ENCODE measurements around the gene PGBD5.

The PGBD5 gene

DNA sequence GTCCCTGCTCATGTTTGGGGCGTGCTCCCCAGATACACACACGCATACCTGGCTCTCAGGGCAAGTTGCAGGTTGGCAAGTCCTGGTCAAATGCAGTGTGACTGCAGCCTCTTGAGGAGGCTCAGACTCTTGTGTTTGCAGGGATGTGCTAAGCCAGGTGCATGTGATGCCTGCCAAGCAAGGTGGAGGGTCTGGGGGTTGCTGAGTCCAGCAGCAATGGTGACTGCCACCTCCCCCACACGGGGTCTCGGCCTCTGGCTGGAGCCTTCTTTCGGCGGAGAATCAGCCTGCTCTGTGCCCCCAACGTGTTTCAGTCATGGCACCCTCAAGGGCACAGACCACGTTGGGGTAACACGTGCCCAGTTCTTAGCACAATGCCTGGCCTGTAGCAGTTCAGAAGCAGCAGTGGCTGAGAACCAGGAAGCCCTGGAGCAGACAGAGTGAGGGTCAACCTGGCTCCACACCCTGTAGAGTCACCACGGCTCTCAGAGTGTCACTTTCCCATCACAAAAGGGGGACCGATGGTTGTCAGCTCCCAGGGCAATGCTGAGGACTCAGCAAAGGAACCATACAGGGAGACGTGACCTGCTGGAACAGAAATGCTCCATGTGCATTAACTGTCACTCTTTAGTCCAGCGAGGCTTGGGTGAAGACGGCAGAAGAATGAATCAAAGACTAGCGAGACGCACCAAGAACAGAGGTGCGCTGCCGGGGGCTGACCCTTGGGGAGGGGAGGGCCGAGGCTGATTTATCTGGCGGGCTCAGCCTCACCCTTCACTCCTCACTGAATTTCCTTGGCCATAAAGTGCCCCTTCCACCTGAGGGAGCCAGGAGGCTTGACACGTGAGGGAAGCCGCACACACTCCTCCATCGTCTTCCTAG is 109.0 kb downstream of the PGBD5 start:
- no peak overlapping the region for H3K23ac ChIP-seq (ENCODE audit: low read length in 2 of 2)
- no peak overlapping the region for H3K4me3 ChIP-seq (ENCODE audit: insufficient read depth in 1 of 2, low read depth in 1 of 2, low read length in 2 of 2)
- no peak overlapping the region for H3K4me2 ChIP-seq (ENCODE audit: low read length, poor library complexity, severe bottlenecking)
- H3K36me3 ChIP-seq (ENCODE audit: control insufficient read depth in 1 of 2, insufficient read depth in 2 of 2, low read depth in 1 of 2, low read length in 2 of 2): no peaks in the 10 kb centered on the region
- no peaks in the 10 kb centered on the region for H3K79me1 ChIP-seq (replicated peaks; ENCODE audit: low read length, poor library complexity, severe bottlenecking)
- no peak overlapping the region for H2BK120ac ChIP-seq (ENCODE audit: low read depth, low read length)
- no peak overlapping the region for H3K4ac ChIP-seq (ENCODE audit: low read depth in 1 of 2, low read length in 2 of 2)
- H3K18ac ChIP-seq (ENCODE audit: low read depth in 1 of 2, low read length in 2 of 2): no peak overlapping the region
- H3K9ac ChIP-seq (ENCODE audit: low read length): no peak overlapping the region
- no peak overlapping the region for H2BK15ac ChIP-seq (ENCODE audit: low read depth, poor library complexity, severe bottlenecking)
- H3K14ac ChIP-seq (ENCODE audit: low read length in 2 of 2): no peak overlapping the region
- H2BK12ac ChIP-seq (ENCODE audit: low read length in 2 of 2): no peak overlapping the region
- DNase-seq: no peak
- H2AFZ ChIP-seq (ENCODE audit: low read depth, low read length): no peak overlapping the region
- H4K91ac ChIP-seq (ENCODE audit: low read length): no peak overlapping the region
- 84% methylated on average over 23 of the region's 23 CpGs for WGBS
- no peaks in the 10 kb centered on the region for H3K9me3 ChIP-seq (ENCODE audit: control insufficient read depth, low read length)
- H3K27ac ChIP-seq (ENCODE audit: low read length, poor library complexity, severe bottlenecking): no peak overlapping the region
- no peak overlapping the region for H2BK5ac ChIP-seq (ENCODE audit: low read depth, low read length, poor library complexity, severe bottlenecking)
- peaks cover 9 to 44% of the 10 kb centered on the region in 2 experiments for H3K27me3 ChIP-seq (ENCODE audit: control insufficient read depth in 1 of 2, insufficient read depth in 1 of 2, low read length in 2 of 2)
- H4K8ac ChIP-seq (ENCODE audit: low read length): no peak overlapping the region
- no peaks in the 10 kb centered on the region for H3K4me1 ChIP-seq (ENCODE audit: control insufficient read depth, insufficient read depth, low read depth, low read length)
- no peak overlapping the region for H2AK5ac ChIP-seq (ENCODE audit: low read length, severe bottlenecking)

DNA sequence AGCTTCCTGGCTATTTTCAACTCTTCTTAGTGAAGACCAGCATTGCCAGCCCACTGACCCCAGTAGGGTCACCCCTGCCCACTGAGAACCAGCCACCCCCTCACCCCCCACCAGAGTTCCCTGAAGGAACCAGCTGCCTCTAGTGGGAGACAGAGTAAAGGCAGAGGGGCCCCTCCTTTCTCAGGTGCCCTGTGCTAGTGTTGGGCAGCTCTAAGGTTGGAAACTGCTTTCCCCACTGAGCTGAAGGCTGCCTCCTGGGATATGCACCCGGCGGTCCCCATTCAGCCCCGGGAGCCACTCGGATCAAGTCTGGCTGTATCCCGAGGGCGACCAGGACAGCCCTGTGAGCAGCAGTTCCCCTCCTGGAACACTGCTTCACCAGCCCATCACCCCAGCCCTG is 111.0 kb downstream of the PGBD5 start:
- Histone ChIP-seq H3K9me3 (ENCODE audit: control insufficient read depth, low read length) (no peaks in the 10 kb centered on the region), H3K27ac (ENCODE audit: low read length, poor library complexity, severe bottlenecking) (no peak overlapping the region), H2BK15ac (ENCODE audit: low read depth, poor library complexity, severe bottlenecking) (no peak overlapping the region), H3K9ac (ENCODE audit: low read length) (no peak overlapping the region), H4K8ac (ENCODE audit: low read length) (no peak overlapping the region), H3K4me2 (ENCODE audit: low read length, poor library complexity, severe bottlenecking) (no peak overlapping the region), H4K91ac (ENCODE audit: low read length) (no peak overlapping the region), H2BK5ac (ENCODE audit: low read depth, low read length, poor library complexity, severe bottlenecking) (no peak overlapping the region), H2AK5ac (ENCODE audit: low read length, severe bottlenecking) (no peak overlapping the region), H3K79me1 (replicated peaks; ENCODE audit: low read length, poor library complexity, severe bottlenecking) (no peaks in the 10 kb centered on the region), H3K4me1 (ENCODE audit: control insufficient read depth, insufficient read depth, low read depth, low read length) (no peaks in the 10 kb centered on the region), H2AFZ (ENCODE audit: low read depth, low read length) (no peak overlapping the region), H3K18ac (ENCODE audit: low read depth in 1 of 2, low read length in 2 of 2) (no peak overlapping the region), H2BK12ac (ENCODE audit: low read length in 2 of 2) (no peak overlapping the region), H2BK120ac (ENCODE audit: low read depth, low read length) (no peak overlapping the region), H3K27me3 (ENCODE audit: control insufficient read depth in 1 of 2, insufficient read depth in 1 of 2, low read length in 2 of 2) (peaks cover 9 to 44% of the 10 kb centered on the region in 2 experiments), H3K14ac (ENCODE audit: low read length in 2 of 2) (no peak overlapping the region), H3K23ac (ENCODE audit: low read length in 2 of 2) (no peak overlapping the region), H3K4ac (ENCODE audit: low read depth in 1 of 2, low read length in 2 of 2) (no peak overlapping the region), H3K4me3 (ENCODE audit: insufficient read depth in 1 of 2, low read depth in 1 of 2, low read length in 2 of 2) (no peak overlapping the region), H3K36me3 (ENCODE audit: control insufficient read depth in 1 of 2, insufficient read depth in 2 of 2, low read depth in 1 of 2, low read length in 2 of 2) (no peaks in the 10 kb centered on the region)
- WGBS: 81% methylated on average over 6 of the region's 6 CpGs
- DNase-seq: no peak

DNA sequence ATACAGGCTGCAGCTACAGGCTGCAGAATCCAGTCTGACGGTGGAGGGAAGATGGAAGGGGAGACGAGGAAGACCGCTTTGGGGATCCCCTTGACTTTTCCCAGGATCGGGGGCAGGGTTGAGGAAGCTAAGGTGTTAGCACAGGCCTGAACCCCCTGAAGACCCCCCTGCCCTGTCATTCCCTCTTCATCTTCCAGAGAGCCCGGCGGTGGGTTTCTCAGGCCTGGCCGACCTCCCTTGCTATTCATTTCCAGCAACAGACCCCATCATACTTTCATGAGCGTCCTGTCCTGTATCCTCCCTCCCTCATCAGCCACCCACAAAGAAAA is 112.0 kb downstream of the PGBD5 start:
- Histone ChIP-seq H3K4ac (ENCODE audit: low read depth in 1 of 2, low read length in 2 of 2) (no peak overlapping the region), H2BK5ac (ENCODE audit: low read depth, low read length, poor library complexity, severe bottlenecking) (no peak overlapping the region), H3K4me2 (ENCODE audit: low read length, poor library complexity, severe bottlenecking) (no peak overlapping the region), H3K79me1 (replicated peaks; ENCODE audit: low read length, poor library complexity, severe bottlenecking) (no peaks in the 10 kb centered on the region), H2BK12ac (ENCODE audit: low read length in 2 of 2) (no peak overlapping the region), H2BK120ac (ENCODE audit: low read depth, low read length) (no peak overlapping the region), H4K91ac (ENCODE audit: low read length) (no peak overlapping the region), H3K4me1 (ENCODE audit: control insufficient read depth, insufficient read depth, low read depth, low read length) (no peaks in the 10 kb centered on the region), H3K23ac (ENCODE audit: low read length in 2 of 2) (no peak overlapping the region), H3K14ac (ENCODE audit: low read length in 2 of 2) (no peak overlapping the region), H3K27ac (ENCODE audit: low read length, poor library complexity, severe bottlenecking) (no peak overlapping the region), H3K36me3 (ENCODE audit: control insufficient read depth in 1 of 2, insufficient read depth in 2 of 2, low read depth in 1 of 2, low read length in 2 of 2) (no peaks in the 10 kb centered on the region), H3K9me3 (ENCODE audit: control insufficient read depth, low read length) (no peaks in the 10 kb centered on the region), H2BK15ac (ENCODE audit: low read depth, poor library complexity, severe bottlenecking) (no peak overlapping the region), H2AK5ac (ENCODE audit: low read length, severe bottlenecking) (no peak overlapping the region), H3K4me3 (ENCODE audit: insufficient read depth in 1 of 2, low read depth in 1 of 2, low read length in 2 of 2) (no peak overlapping the region), H3K18ac (ENCODE audit: low read depth in 1 of 2, low read length in 2 of 2) (no peak overlapping the region), H2AFZ (ENCODE audit: low read depth, low read length) (no peak overlapping the region), H4K8ac (ENCODE audit: low read length) (no peak overlapping the region), H3K27me3 (ENCODE audit: control insufficient read depth in 1 of 2, insufficient read depth in 1 of 2, low read length in 2 of 2) (peaks cover 9 to 47% of the 10 kb centered on the region in 2 experiments), H3K9ac (ENCODE audit: low read length) (no peak overlapping the region)
- WGBS: 89% methylated on average over 7 of the region's 8 CpGs
- no peak for DNase-seq

DNA sequence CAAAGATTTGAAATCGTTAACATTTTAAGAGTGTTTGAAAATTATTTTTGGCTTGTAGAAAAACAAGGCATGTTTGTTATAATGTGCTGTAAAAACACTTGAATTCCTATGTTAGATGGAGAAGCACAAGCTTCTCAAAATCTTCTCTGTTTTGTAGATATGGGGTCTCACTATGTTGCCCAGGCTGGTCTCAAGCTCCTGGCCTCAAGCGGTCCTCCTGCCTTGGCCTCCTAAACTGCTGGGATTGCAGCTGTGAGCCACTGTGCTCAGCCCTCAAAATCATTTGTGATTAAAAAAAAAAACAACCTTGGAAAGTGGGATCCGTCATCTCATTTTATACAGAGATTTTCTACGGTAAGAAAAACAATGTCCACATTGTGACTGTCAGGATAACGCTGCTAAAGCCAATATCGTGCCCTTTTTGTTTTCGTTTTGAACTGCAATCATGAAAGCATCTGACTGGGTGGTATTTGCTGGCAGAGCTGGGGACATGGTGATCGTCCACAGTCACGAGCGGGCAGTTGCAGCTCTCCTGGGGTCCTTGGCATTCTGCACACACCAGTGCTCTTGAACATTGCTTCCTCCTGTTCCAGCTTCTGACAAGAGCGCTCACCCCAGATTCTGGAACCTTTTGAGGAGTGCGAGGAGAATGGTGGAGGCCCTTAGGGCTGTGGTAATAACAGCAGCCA is 112.5 kb downstream of the PGBD5 start:
- H2AK5ac ChIP-seq (ENCODE audit: low read length, severe bottlenecking): no peak overlapping the region
- H3K36me3 ChIP-seq (ENCODE audit: control insufficient read depth in 1 of 2, insufficient read depth in 2 of 2, low read depth in 1 of 2, low read length in 2 of 2): no peaks in the 10 kb centered on the region
- H3K18ac ChIP-seq (ENCODE audit: low read depth in 1 of 2, low read length in 2 of 2): no peak overlapping the region
- H2BK15ac ChIP-seq (ENCODE audit: low read depth, poor library complexity, severe bottlenecking): no peak overlapping the region
- no peak overlapping the region for H4K91ac ChIP-seq (ENCODE audit: low read length)
- H3K27ac ChIP-seq (ENCODE audit: low read length, poor library complexity, severe bottlenecking): no peak overlapping the region
- H2BK5ac ChIP-seq (ENCODE audit: low read depth, low read length, poor library complexity, severe bottlenecking): no peak overlapping the region
- no peaks in the 10 kb centered on the region for H3K4me1 ChIP-seq (ENCODE audit: control insufficient read depth, insufficient read depth, low read depth, low read length)
- no peak overlapping the region for H3K4ac ChIP-seq (ENCODE audit: low read depth in 1 of 2, low read length in 2 of 2)
- no peak overlapping the region for H3K23ac ChIP-seq (ENCODE audit: low read length in 2 of 2)
- DNase-seq: no peak
- no peak overlapping the region for H3K4me3 ChIP-seq (ENCODE audit: insufficient read depth in 1 of 2, low read depth in 1 of 2, low read length in 2 of 2)
- no peak overlapping the region for H2BK12ac ChIP-seq (ENCODE audit: low read length in 2 of 2)
- H3K9ac ChIP-seq (ENCODE audit: low read length): no peak overlapping the region
- no peaks in the 10 kb centered on the region for H3K9me3 ChIP-seq (ENCODE audit: control insufficient read depth, low read length)
- H3K4me2 ChIP-seq (ENCODE audit: low read length, poor library complexity, severe bottlenecking): no peak overlapping the region
- WGBS: 82% methylated on average over 12 of the region's 12 CpGs
- H3K79me1 ChIP-seq (replicated peaks; ENCODE audit: low read length, poor library complexity, severe bottlenecking): no peaks in the 10 kb centered on the region
- H4K8ac ChIP-seq (ENCODE audit: low read length): no peak overlapping the region
- peaks cover 9 to 48% of the 10 kb centered on the region in 2 experiments for H3K27me3 ChIP-seq (ENCODE audit: control insufficient read depth in 1 of 2, insufficient read depth in 1 of 2, low read length in 2 of 2)
- no peak overlapping the region for H2BK120ac ChIP-seq (ENCODE audit: low read depth, low read length)
- no peak overlapping the region for H2AFZ ChIP-seq (ENCODE audit: low read depth, low read length)
- H3K14ac ChIP-seq (ENCODE audit: low read length in 2 of 2): no peak overlapping the region
